H9 (cell line): ENCODE data around the gene EXOC3L4. TPM values are rescaled to one million over a fixed set of nuclear protein-coding genes. Genes with fewer than 3 reads are reported as not detected.

Experiments used
- DNase-seq: peaks from one replicate; pipeline ENCODE4 v3.0.0-alpha.2; 2017
- H2AFZ ChIP-seq: one replicate; pipeline ENCODE4 v1.6.1; 2013; ENCODE audit warnings: mild to moderate bottlenecking, low read length, control low read depth, moderate library complexity
- H2AK5ac ChIP-seq: 2 replicates; pipeline ENCODE4 v1.6.1; 2013; ENCODE audit warnings: low read length, control low read depth, mixed read lengths; ENCODE audit not compliant: insufficient read length
- H2BK120ac ChIP-seq: one replicate; pipeline ENCODE4 v1.6.1; 2013; ENCODE audit warnings: low read depth, mild to moderate bottlenecking, low read length, control low read depth, inconsistent platforms; ENCODE audit not compliant: poor library complexity, severe bottlenecking
- H2BK12ac ChIP-seq: 2 replicates; pipeline ENCODE4 v1.6.1; 2013; ENCODE audit warnings: low read length, control low read depth, mixed read lengths, low read depth; ENCODE audit not compliant: insufficient read length
- H2BK15ac ChIP-seq: 2 replicates; pipeline ENCODE4 v1.6.1; 2013; ENCODE audit warnings: low read depth, low read length, control low read depth
- H2BK20ac ChIP-seq: one replicate; pipeline ENCODE4 v1.6.1; 2013; ENCODE audit warnings: low read depth, mild to moderate bottlenecking, low read length, control low read depth, inconsistent platforms; ENCODE audit not compliant: poor library complexity, severe bottlenecking
- H2BK5ac ChIP-seq: 2 replicates; pipeline ENCODE4 v1.6.1; 2013; ENCODE audit warnings: low read length, control low read depth, mixed read lengths; ENCODE audit not compliant: insufficient read length
- H3K14ac ChIP-seq: 2 replicates; pipeline ENCODE4 v1.6.1; 2013; ENCODE audit warnings: low read length, control low read depth; ENCODE audit not compliant: insufficient read depth
- H3K18ac ChIP-seq: 2 replicates; pipeline ENCODE4 v1.6.1; 2013; ENCODE audit warnings: low read depth, mild to moderate bottlenecking, mixed read lengths, low read length, control low read depth; ENCODE audit not compliant: insufficient read length
- H3K23ac ChIP-seq: 2 replicates; pipeline ENCODE4 v1.6.1; 2013; ENCODE audit warnings: low read length, control low read depth, mixed read lengths, low read depth; ENCODE audit not compliant: insufficient read length
- H3K23me2 ChIP-seq: 2 replicates; pipeline ENCODE4 v1.6.1; 2013; ENCODE audit warnings: low read depth, mild to moderate bottlenecking, mixed read lengths, low read length, control low read depth; ENCODE audit not compliant: insufficient read length, poor library complexity, severe bottlenecking
- H3K27ac ChIP-seq: 2 replicates; pipeline ENCODE4 v1.5.1; 2013; ENCODE audit warnings: low read length, control low read depth, mixed read lengths, low read depth; ENCODE audit not compliant: insufficient read length
- H3K27me3 ChIP-seq: 2 replicates; pipeline ENCODE4 v1.6.1; 2013; ENCODE audit warnings: low read length, control low read depth, inconsistent platforms; ENCODE audit not compliant: insufficient read depth
- H3K4ac ChIP-seq: 2 replicates; pipeline ENCODE4 v1.6.1; 2013; ENCODE audit warnings: low read depth, mild to moderate bottlenecking, control low read depth, inconsistent platforms, low read length, moderate library complexity
- H3K4me1 ChIP-seq: 2 replicates; pipeline ENCODE4 v1.6.1; 2013; ENCODE audit warnings: low read length, control low read depth, inconsistent platforms; ENCODE audit not compliant: insufficient read depth
- H3K4me2 ChIP-seq: 2 replicates; pipeline ENCODE4 v1.6.1; 2013; ENCODE audit warnings: low read length, control low read depth, mixed read lengths; ENCODE audit not compliant: insufficient read length, insufficient read depth
- H3K56ac ChIP-seq: 2 replicates; pipeline ENCODE4 v1.6.1; 2013; ENCODE audit warnings: low read depth, mild to moderate bottlenecking, mixed read lengths, low read length, control low read depth; ENCODE audit not compliant: insufficient read length
- H3K79me1 ChIP-seq: 2 replicates; pipeline ENCODE4 v1.6.1; 2013; ENCODE audit warnings: low read depth, mild to moderate bottlenecking, moderate library complexity, low read length, control low read depth, inconsistent platforms; ENCODE audit not compliant: insufficient read depth, poor library complexity, severe bottlenecking
- H3K79me2 ChIP-seq: 2 replicates; pipeline ENCODE4 v1.6.1; 2013; ENCODE audit warnings: low read length, control low read depth, inconsistent platforms; ENCODE audit not compliant: insufficient read depth
- H3K9ac ChIP-seq: 2 replicates; pipeline ENCODE4 v1.6.1; 2013; ENCODE audit warnings: low read length, control low read depth, mixed read lengths; ENCODE audit not compliant: insufficient read length; ENCODE audit errors: extremely low read depth
- H3K9me3 ChIP-seq: one replicate; pipeline ENCODE4 v1.6.1; 2013; ENCODE audit warnings: low read depth, low read length, inconsistent platforms; ENCODE audit not compliant: control insufficient read depth
- H3T11ph ChIP-seq: one replicate; pipeline ENCODE4 v1.6.1; 2013; ENCODE audit warnings: mild to moderate bottlenecking, low read length, control low read depth, inconsistent platforms
- H4K20me1 ChIP-seq: one replicate; pipeline ENCODE4 v1.6.1; 2013; ENCODE audit not compliant: control insufficient read depth, insufficient read length, insufficient read depth
- H4K5ac ChIP-seq: 2 replicates; pipeline ENCODE4 v1.6.1; 2013; ENCODE audit warnings: low read depth, mild to moderate bottlenecking, mixed read lengths, low read length, control low read depth; ENCODE audit not compliant: insufficient read length
- H4K8ac ChIP-seq: replicated peaks from 2 replicates; pipeline ENCODE4 v1.6.1; 2013; ENCODE audit warnings: low read length, control low read depth, mixed read lengths, low read depth; ENCODE audit not compliant: insufficient read length
- H4K91ac ChIP-seq: 2 replicates; pipeline ENCODE4 v1.6.1; 2013; ENCODE audit warnings: low read depth, mild to moderate bottlenecking, moderate library complexity, mixed read lengths, low read length, control low read depth; ENCODE audit not compliant: insufficient read length
- H3K27ac Mint-ChIP-seq, 3 experiments: 2 replicates in 2 of 3; 3 replicates in 1 of 3; pipeline ENCODE4 v1.8.0; 2020 to 2021; ENCODE audit warnings: mixed read lengths in 3 of 3, mild to moderate bottlenecking in 1 of 3, moderate library complexity in 1 of 3
- H3K27me3 Mint-ChIP-seq: 2 replicates; pipeline ENCODE4 v1.8.0; 2021; ENCODE audit warnings: low read depth, mild to moderate bottlenecking, moderate library complexity, mixed read lengths
- H3K36me3 Mint-ChIP-seq, 3 experiments: 2 replicates in 2 of 3; 3 replicates in 1 of 3; pipeline ENCODE4 v1.8.0; 2020 to 2021; ENCODE audit warnings: low read depth in 3 of 3, mixed read lengths in 3 of 3; ENCODE audit not compliant: insufficient read depth in 1 of 3
- H3K4me1 Mint-ChIP-seq, 2 experiments: 2 replicates each; pipeline ENCODE4 v1.8.0; 2020; ENCODE audit warnings: mixed read lengths in 2 of 2
- H3K4me3 Mint-ChIP-seq, 2 experiments: 2 replicates in 1 of 2; 3 replicates in 1 of 2; pipeline ENCODE4 v1.8.0; 2020 to 2021; ENCODE audit warnings: mild to moderate bottlenecking in 2 of 2, mixed read lengths in 2 of 2, moderate library complexity in 1 of 2
- H3K9me3 Mint-ChIP-seq, 2 experiments: 2 replicates in 1 of 2; 3 replicates in 1 of 2; pipeline ENCODE4 v1.8.0; 2020; ENCODE audit warnings: mild to moderate bottlenecking in 2 of 2, mixed read lengths in 2 of 2, moderate library complexity in 1 of 2
- CTCF ChIP-seq: fragments of 200-600 bp; sonication (generic); conservative IDR thresholded peaks from 3 replicates; pipeline ENCODE4 v1.8.0; 2021; ENCODE audit warnings: antibody characterized with exemption, mild to moderate bottlenecking
- WGBS: extraction: QIAGEN DNeasy Blood & Tissue Kit; methylation state at CpG from one replicate; pipeline ENCODE4 v1.1.7; 2013; ENCODE audit warnings: missing lambda C conversion rate, low lambda C conversion rate, mixed read lengths; ENCODE audit not compliant: insufficient read length; ENCODE audit errors: extremely low coverage; 5-methylcytosine and 5-hydroxymethylcytosine counted together
- total RNA-seq: library from RNA; stranded (reverse); gene quantifications from 2 replicates; pipeline ENCODE4 v1.2.1, GENCODE V29; 2021

EXOC3L4 gene
- total RNA-seq, 1 experiment from 2014 or later = 0.42 TPM

GRCh38 chr14:103143506-103143905 is 49.0 kb downstream of the EXOC3L4 start:
- Histone ChIP-seq H3K18ac (no peak overlapping the region), H2BK20ac (no peak overlapping the region), H4K5ac (no peak overlapping the region), H3K4me2 (no peak overlapping the region), H2AFZ (no peak overlapping the region), H3K4ac (no peak overlapping the region), H2AK5ac (no peak overlapping the region), H3K23me2 (peaks cover 8% of the 10 kb centered on the region), H3K27ac (no peak overlapping the region), H3K56ac (no peak overlapping the region), H3K79me1 (no peaks in the 10 kb centered on the region), H3K79me2 (no peaks in the 10 kb centered on the region), H3K9ac (no peak overlapping the region), H2BK120ac (no peak overlapping the region), H4K91ac (no peak overlapping the region), H2BK12ac (no peak overlapping the region), H3T11ph (no peak overlapping the region), H2BK15ac (no peak overlapping the region), H3K4me1 (no peaks in the 10 kb centered on the region), H3K9me3 (no peaks in the 10 kb centered on the region), H3K14ac (no peak overlapping the region), H4K8ac (no peak overlapping the region), H3K27me3 (no peaks in the 10 kb centered on the region), H4K20me1 (no peaks in the 10 kb centered on the region), H3K23ac (no peak overlapping the region), H2BK5ac (no peak overlapping the region)
- Mint-ChIP-seq H3K36me3 (no peaks in the 10 kb centered on the region; a peak in 1 of 7 replicates), H3K27me3 (peaks cover 13% of the 10 kb centered on the region), H3K4me1 (peaks cover 20 to 27% of the 10 kb centered on the region in 2 experiments), H3K9me3 (no peaks in the 10 kb centered on the region; a peak in 2 of 5 replicates), H3K4me3 (no peak overlapping the region), H3K27ac (no peak overlapping the region)
- WGBS = no CpG with 5 or more reads among the region's 6 CpGs
- DNase-seq = no peak
- no peak for TF ChIP-seq CTCF
